Activated CD8-positive, alpha-beta memory T cell treated with anti-CD3 and anti-CD28 coated beads for 4 hours (primary cell): Measurements from ENCODE around the gene ANG.

Experiments used
- DNase-seq, 2 donors: peaks; one replicate each; pipeline ENCODE4 v3.0.0-alpha.2; 2020; ENCODE audit warnings: low read depth in 2 of 2

The ANG gene

DNA sequence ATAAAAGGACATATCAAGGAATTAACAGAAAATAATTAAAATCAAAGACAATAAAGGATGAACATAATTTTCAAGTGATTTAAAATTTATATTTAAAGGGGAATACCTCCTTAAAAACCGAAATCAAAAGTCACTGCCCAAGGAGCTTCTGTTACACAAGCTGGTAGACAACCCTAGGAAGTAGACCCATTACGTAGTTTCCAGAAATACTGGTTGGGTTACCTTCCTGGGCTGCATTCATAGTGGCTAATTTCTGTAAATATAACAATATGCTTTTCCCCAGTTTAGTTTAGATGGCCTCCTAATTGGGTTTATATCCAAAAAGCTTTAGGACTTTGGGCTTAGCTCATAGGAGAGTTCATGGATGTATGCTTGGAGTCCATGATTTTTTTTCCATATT, 55.0 kb downstream of the ANG start:
- DNase-seq = no peak
